H1 (cell line): ENCODE data around the gene MYO18A. TPM values are rescaled to one million over a fixed set of nuclear protein-coding genes. Genes with fewer than 3 reads are reported as not detected.

Source experiments
- BCL11A ChIP-seq, 2 experiments: IDR thresholded peaks; one replicate each; pipeline ENCODE4 v1.6.1; 2011; ENCODE audit warnings: low read depth in 2 of 2, low read length in 2 of 2, mild to moderate bottlenecking in 2 of 2
- CBX5 ChIP-seq: fragments of 300-800, 300-1000 bp; sonication (generic); IDR thresholded peaks from 2 replicates; pipeline ENCODE4 v1.7.1; 2016; ENCODE audit warnings: antibody characterized with exemption, low read length, low read depth
- CEBPB ChIP-seq: IDR thresholded peaks from 2 replicates; pipeline ENCODE4 v1.6.1; 2012; ENCODE audit warnings: low read depth, low read length
- CHD7 ChIP-seq: fragments of 300-600 bp; sonication (generic); IDR thresholded peaks from 2 replicates; pipeline ENCODE4 v1.7.1; 2012; ENCODE audit warnings: low read length, moderate library complexity, mild to moderate bottlenecking, inconsistent platforms; ENCODE audit not compliant: insufficient replicate concordance
- EGR1 ChIP-seq: IDR thresholded peaks from 2 replicates; pipeline ENCODE4 v1.6.1; 2011; ENCODE audit warnings: low read depth, low read length, borderline replicate concordance
- KDM4A ChIP-seq: IDR thresholded peaks from one replicate; pipeline ENCODE4 v1.7.1; 2012; ENCODE audit warnings: low read depth, mild to moderate bottlenecking, moderate library complexity, low read length, inconsistent platforms; ENCODE audit not compliant: severe bottlenecking
- NANOG ChIP-seq: IDR thresholded peaks from 2 replicates; pipeline ENCODE4 v1.6.1; 2011; ENCODE audit warnings: low read length, low read depth, mild to moderate bottlenecking, inconsistent platforms; ENCODE audit not compliant: insufficient read depth, poor library complexity, severe bottlenecking
- RFX5 ChIP-seq: IDR thresholded peaks from 2 replicates; pipeline ENCODE4 v1.6.1; 2011; ENCODE audit warnings: low read depth, low read length, improper control_type of control experiment, borderline replicate concordance
- SAP30 ChIP-seq: fragments of 300-600 bp; sonication (generic); IDR thresholded peaks from 2 replicates; pipeline ENCODE4 v1.7.1; 2012; ENCODE audit warnings: low read length, moderate library complexity, mild to moderate bottlenecking, inconsistent platforms; ENCODE audit not compliant: insufficient read depth, insufficient replicate concordance
- SIRT6 ChIP-seq: IDR thresholded peaks from one replicate; pipeline ENCODE4 v1.7.1; 2012; ENCODE audit warnings: low read length, inconsistent platforms
- SRF ChIP-seq: IDR thresholded peaks from 2 replicates; pipeline ENCODE4 v1.6.1; 2011; ENCODE audit warnings: mild to moderate bottlenecking, low read depth, low read length, moderate library complexity
- polyA plus RNA-seq, 7 experiments: library from polyadenylated mRNA; depleted of rRNA in 3 of 7; stranded (reverse) in 5 of 7; unstranded in 2 of 7; fragments of >200 nt in 5 of 7; fragments of 200-250 nt in 2 of 7; gene quantifications; 1 replicate in 5 of 7; 2 replicates in 1 of 7; 4 replicates in 1 of 7; pipeline versions ENCODE4 v1.2.1 to v1.2.3, GENCODE V29; 2011 to 2013; ENCODE audit warnings: missing spikeins in 2 of 7, mixed read lengths in 2 of 7
- total RNA-seq: library from RNA; stranded (reverse); fragmentation: NEBNext Ultra II Directional; extraction: Animal tissue kit (Norgen Biotek cat#: 25700); gene quantifications from 2 replicates; pipeline ENCODE4 v1.2.1, GENCODE V29; 2021

MYO18A gene
- total and polyA plus RNA-seq, 2 of the 8 experiments (the other 6 are each of a cell fraction or from before 2014, with no cell fraction given) = 7.6 to 43.8 TPM

GRCh38 chr17:29197516-29198272 lies 17.5 kb upstream of the MYO18A start (continued):
- TF ChIP-seq CHD7 (no peak), EGR1 (no peak), SIRT6 (no peak), CBX5 (no peak), RFX5 (no peak), SRF (no peak), NANOG (no peak), KDM4A (no peak), CEBPB (no peak), BCL11A (IDR thresholded peaks at IDR 0.05; ENCODE audit: low read depth in 2 of 2, low read length in 2 of 2) (no peak), SAP30 (no peak)
